HG03378 (cell line): ENCODE measurements around the gene RIC8A.
"Not testable (repeated sequence)": the region's sequence is repeated elsewhere in the genome, so short reads cannot be mapped to it uniquely, and the experiment has no call there.

Experiments used
- ATAC-seq: cut with Tn5 transposase; IDR thresholded peaks from one replicate; pipeline ENCODE4 v1.9.1; 2021; ENCODE audit warnings: mild to moderate bottlenecking, moderate library complexity; ENCODE audit not compliant: unreplicated experiment

RIC8A gene

GRCh38 chr11:217704-218103 lies 10.2 kb downstream of the RIC8A start:
- ATAC-seq, result no peak

- no peak for ATAC-seq
Measured at GRCh38 chr11:218815-219593, 11.5 kb downstream of the RIC8A start.

GRCh38 chr11:220641-221215 lies 13.2 kb downstream of the RIC8A start:
- not testable (repeated sequence) for ATAC-seq

GRCh38 chr11:221539-221938 lies 14.0 kb downstream of the RIC8A start:
- no peak for ATAC-seq

- ATAC-seq, result no peak
Measured at GRCh38 chr11:221998-222789, 14.7 kb downstream of the RIC8A start.

- ATAC-seq, result no peak
Measured at GRCh38 chr11:223026-223789, 15.7 kb downstream of the RIC8A start.

- no peak for ATAC-seq
Measured at GRCh38 chr11:223884-224283, 16.4 kb downstream of the RIC8A start.

GRCh38 chr11:224424-224823 lies 16.9 kb downstream of the RIC8A start:
- ATAC-seq, result no peak

GRCh38 chr11:225734-226453 lies 18.4 kb downstream of the RIC8A start:
- ATAC-seq, result no peak

GRCh38 chr11:227824-228379 lies 20.4 kb downstream of the RIC8A start:
- ATAC-seq, result no peak

GRCh38 chr11:230431-230830 lies 22.9 kb downstream of the RIC8A start:
- ATAC-seq, result no peak

GRCh38 chr11:232783-233565 lies 25.5 kb downstream of the RIC8A start:
- no peak for ATAC-seq

GRCh38 chr11:235180-235579 lies 27.7 kb downstream of the RIC8A start:
- no peak for ATAC-seq

GRCh38 chr11:235609-235996 lies 28.1 kb downstream of the RIC8A start:
- no peak for ATAC-seq

- peak; percentile 62 for ATAC-seq
Measured at GRCh38 chr11:235997-236773, 28.7 kb downstream of the RIC8A start, which contains the start of gene SIRT3. SIRT3 (minus strand) TSS chr11:236342; CDS start chr11:236328, 14 bp downstream.

- ATAC-seq, result peak; percentile 52
Measured at GRCh38 chr11:236774-237767, 29.6 kb downstream of the RIC8A start, which contains the start of gene PSMD13. PSMD13 (plus strand) TSS chr11:236976; CDS start chr11:237050, 74 bp downstream.

GRCh38 chr11:238346-238745 lies 30.8 kb downstream of the RIC8A start:
- not testable (repeated sequence) for ATAC-seq
